HG03457 (cell line): ENCODE measurements around the gene PIK3R2.
A peak's percentile ranks its signal among the peaks of the same experiment; 100 is the strongest.

Source experiments
- ATAC-seq: cut with Tn5 transposase; IDR thresholded peaks from one replicate; pipeline ENCODE4 v1.9.1; 2021; ENCODE audit warnings: moderate number of reproducible peaks; ENCODE audit not compliant: unreplicated experiment

PIK3R2 gene

DNA sequence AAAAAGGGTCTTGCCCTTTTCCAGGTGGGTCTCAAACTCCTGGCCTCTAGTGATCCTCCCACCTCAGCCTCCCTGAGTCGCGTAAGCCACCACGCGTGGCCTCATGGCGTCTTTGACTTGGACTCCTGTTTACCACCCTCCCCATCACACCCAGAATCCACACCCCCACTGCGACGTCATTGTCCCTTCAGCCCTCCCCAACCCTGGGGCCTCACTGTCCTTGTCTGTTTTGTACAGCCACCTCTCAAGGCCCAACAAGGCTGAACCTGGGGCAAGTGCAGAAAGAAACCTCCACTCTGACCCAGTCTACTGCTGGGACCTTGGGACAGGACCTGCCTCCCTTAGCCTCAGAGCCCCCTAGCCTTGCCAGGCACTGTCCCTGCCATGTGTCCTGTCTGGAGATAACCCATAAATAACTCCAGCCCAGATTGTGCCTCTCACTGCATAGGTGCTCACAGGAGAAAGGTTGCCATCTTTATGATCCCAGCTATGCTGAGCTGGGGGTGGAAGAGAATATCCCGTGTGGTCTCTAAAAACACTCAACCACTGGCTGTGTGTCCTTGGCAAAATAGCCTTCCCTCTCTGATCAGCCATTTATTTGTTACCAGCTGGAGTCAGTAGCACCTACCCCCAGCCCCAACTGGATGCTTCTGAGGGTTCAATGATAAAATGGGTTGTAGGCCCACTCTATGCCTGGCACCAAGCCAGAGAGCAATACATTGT lies 18.8 kb downstream of the PIK3R2 start:
- ATAC-seq: no peak

- ATAC-seq: no peak
Measured at GRCh38 chr19:18172331-18173053, 19.5 kb downstream of the PIK3R2 start.

DNA sequence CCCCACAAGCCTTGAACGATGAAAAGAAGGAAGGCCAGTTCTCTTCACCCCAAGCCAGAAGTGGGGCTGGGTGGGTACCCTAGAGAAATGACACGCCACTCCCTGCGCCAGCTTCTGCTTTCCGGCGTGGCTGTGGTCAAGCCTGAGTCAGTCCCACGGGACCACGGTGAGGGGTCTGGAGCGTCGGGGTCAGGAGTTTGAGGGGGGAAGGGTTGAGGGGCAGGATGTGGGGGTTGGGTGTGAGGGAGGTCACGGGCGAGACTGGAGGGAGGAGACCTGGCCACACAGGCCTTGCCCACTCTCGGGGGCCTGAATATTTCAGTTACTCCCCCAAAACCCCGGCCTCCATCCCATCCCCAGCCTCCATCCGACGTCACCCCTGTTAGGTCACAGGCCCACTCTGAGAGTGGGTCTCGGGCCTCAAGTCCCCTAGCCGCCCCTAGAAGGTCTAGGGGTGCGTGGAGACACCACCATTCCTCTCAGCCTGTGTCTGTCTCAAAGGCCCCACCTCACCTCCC lies 20.1 kb downstream of the PIK3R2 start:
- ATAC-seq: no peak

DNA sequence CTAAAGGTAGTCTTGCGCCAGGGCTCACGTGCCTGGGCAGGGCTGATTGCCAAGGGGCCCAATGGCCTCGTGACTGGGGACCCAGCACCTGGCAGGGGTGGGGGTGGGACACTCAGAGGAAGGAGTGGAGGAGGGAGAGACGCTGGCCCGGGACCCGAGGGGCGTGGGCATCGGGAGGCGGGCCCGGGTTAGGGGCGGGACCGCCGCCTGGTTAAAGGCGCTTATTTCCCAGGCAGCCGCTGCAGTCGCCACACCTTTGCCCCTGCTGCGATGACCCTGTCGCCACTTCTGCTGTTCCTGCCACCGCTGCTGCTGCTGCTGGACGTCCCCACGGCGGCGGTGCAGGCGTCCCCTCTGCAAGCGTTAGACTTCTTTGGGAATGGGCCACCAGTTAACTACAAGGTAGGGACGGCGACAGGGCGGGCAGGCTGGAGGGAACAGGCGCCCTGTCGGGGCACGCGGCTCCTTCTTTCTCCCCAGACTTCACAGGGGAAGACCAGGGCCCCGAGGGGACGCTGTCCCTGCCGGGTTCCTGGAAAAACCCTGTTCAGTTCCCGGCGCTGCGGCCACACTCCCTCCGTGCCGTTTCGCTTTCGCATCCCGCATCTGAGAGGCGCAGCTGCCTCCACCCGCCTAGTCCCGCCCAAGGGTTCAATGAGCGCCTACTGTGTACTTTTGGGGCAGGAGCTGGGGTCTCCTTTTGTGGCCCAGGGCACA lies 20.8 kb downstream of the PIK3R2 start, which contains the start of gene IFI30:
Gene IFI30, plus strand, starts transcription at position 242 of the 717 bp plus-strand sequence. Its CDS starts 29 bp downstream, at position 271.
- ATAC-seq: no peak

- ATAC-seq: no peak
Measured at GRCh38 chr19:18174983-18175382, 22.0 kb downstream of the PIK3R2 start.

DNA sequence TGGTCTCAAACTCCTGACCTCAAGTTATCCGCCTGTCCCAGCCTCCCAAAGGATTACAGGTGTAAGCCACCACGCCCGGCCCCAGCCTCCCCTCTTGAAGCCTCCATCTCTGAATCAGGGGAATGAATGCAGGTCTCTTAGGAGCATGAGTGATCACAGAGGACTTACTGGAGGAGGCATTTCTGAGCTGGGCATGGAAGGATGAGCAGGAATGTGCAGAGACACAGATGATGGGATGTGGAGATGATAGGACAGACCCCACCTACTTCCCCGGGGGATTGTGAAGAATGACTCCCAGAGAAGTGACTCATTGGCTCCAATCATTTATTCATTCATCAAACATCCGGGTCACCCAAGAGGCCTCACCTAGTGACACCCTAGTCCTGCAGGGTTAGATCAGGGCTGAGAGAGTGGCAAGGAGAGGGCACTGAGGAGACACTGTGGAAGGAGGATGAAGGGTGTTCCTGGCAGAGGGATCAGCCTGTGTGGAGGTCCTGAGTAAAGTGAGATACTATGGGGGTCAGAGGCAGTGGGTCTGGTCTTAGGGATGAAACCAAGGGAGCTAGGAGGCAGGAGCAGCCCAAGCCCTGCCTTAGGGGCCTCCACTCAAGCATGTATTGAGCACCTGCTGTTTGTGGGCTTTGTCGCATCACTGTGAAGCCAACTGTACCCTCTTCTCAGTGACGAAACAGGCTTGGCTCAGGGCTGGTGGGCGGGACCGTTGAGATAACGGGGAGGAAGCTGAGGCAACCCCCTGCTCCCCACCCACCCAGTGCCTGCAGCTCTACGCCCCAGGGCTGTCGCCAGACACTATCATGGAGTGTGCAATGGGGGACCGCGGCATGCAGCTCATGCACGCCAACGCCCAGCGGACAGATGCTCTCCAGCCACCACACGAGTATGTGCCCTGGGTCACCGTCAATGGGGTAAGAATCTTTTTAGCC lies 23.7 kb downstream of the PIK3R2 start:
- ATAC-seq: no peak

GRCh38 chr19:18179957-18180356 lies 27.0 kb downstream of the PIK3R2 start:
- no peak for ATAC-seq

DNA sequence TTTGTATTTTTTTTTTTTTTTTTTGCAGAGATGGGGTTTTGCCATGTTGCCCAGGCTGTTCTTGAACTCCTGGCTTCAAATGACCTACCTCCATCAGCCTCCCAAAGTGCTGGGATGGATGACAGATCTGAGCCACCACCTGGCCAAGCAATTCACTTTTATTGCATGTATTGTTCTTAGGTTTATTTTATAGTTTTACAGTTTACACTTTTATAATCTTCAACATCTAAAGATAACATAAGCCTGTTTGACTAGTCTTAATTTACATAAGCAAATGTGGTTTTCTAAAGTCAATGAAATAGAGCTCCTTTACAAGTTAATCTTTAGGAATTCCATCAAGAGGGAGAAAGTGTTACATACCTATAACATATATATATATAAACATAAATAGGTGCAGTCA lies 30.6 kb downstream of the PIK3R2 start:
- no peak for ATAC-seq

GRCh38 chr19:18185538-18185937 lies 32.6 kb downstream of the PIK3R2 start:
- ATAC-seq: no peak

- ATAC-seq: no peak
Measured at GRCh38 chr19:18190278-18190677, 37.3 kb downstream of the PIK3R2 start.

- no peak for ATAC-seq
Measured at GRCh38 chr19:18191640-18192062, 38.7 kb downstream of the PIK3R2 start.

DNA sequence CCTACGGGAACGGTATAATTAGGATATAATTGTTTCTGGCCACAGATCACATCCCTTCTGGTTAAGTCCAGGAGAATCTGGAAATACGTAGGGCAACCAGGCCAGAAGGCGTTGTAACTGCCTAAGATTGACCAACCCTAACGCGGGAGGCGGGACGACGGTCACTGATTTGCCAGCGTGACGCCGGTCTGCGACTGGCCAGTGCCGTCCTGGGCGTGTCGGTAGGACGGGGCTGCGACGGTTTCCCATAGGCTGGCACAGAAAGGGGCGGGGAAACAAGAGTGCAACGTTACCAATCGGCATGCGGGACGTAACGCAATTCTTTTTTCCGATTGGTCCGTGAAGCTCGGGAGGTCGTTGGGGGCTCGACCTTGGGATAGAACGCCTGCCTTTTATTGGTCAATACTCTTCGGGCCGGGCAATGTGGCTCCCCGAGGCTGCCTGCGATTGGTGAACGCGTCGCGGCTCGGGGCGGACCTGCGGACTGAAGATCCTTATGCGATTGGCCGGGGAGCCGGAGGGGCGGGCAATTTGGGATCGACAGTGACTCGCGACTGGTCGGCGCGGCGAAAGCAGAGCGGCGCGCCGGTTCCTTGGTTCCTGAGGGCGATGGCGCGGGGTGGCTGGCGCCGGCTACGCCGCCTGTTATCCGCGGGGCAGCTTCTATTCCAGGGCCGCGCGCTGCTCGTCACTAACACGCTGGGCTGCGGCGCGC lies 39.9 kb downstream of the PIK3R2 start, which contains the start of gene MPV17L2:
Gene MPV17L2, plus strand, starts transcription at position 546 of the 715 bp plus-strand sequence. Its CDS starts 64 bp downstream, at position 610.
- ATAC-seq: peak; percentile 68

DNA sequence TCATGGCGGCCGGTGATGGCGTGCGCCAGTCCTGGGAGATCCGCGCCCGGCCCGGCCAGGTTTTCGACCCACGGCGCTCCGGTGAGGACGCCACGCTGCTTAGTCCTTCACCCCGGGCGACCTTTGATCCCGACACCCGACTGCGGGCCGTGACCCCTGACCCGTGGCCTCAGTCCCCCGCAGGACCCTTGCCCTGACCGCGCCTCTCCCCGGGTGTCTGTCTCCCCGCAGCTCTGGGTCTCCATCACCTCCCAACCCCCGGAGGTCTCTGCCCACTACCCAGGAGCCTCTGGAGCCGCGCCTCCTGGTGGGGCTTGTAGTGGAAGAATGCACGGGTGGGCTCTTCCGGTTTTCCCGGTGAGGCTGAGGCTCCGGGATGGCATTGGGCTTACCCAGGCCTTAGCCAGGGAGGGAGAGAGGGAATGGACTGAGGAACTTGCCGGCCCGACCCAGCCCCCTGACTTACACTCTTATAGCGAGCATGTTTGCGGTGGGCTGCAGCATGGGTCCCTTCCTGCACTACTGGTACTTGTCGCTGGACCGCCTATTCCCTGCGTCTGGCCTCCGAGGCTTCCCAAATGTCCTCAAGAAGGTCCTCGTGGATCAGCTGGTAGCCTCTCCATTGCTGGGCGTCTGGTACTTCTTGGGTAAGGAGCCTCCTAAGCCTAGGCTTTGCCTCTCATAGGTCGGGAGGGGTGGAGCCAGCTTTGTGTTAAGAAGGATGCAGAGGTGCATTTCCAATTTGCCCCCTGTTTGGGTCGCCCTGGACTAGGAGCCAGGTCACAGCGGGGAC lies 40.6 kb downstream of the PIK3R2 start:
- no peak for ATAC-seq

- no peak for ATAC-seq
Measured at GRCh38 chr19:18194181-18194530, 41.2 kb downstream of the PIK3R2 start.

DNA sequence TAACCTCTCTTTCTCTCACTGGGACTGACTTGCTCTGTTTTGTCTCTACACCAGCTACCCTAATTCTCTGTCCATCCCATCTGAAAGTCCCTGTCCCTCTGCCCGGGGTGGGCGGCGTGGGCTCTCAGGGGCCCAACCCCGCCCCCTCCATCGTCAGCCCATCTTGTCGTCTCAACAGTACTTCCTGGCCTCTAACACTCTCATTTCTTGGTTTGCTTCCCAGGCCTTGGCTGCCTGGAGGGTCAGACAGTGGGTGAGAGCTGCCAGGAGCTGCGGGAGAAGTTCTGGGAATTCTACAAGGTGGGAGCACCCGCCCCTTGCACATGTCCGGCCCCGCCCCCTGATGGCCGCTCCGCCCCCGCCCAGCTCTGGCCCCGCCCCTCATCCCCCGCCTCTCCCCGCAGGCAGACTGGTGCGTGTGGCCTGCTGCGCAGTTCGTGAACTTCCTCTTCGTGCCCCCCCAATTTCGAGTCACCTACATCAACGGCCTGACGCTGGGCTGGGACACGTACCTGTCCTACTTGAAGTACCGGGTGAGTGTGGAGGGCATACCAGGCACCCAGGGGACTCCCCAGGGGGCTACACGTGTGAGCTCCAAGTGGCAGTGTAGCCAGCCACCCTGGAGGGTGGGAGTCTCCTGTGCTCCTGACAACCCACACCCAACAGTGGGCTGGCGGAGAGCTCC lies 41.7 kb downstream of the PIK3R2 start:
- ATAC-seq: no peak

- ATAC-seq: no peak
Measured at GRCh38 chr19:18196511-18196845, 43.5 kb downstream of the PIK3R2 start.

- no peak for ATAC-seq
Measured at GRCh38 chr19:18197306-18197705, 44.3 kb downstream of the PIK3R2 start.

DNA sequence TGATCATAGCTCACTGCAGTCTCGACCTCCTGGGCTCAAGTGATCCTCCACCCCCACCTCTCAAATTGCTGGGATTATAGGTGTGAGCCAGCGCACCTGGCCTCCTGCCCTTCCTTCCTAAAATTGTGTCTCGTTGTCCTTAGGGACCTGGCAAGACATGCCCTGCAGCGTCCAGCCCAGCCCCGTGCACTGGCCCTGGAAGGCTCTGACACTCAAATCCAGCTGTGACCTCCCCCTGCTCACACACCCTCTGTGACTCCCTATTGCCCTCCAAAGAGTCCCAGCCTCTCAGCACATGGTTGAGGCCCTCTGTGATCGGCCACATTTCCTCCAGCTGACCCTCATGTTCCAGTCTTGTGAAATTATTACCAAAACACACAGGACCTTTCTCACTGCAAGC lies 45.0 kb downstream of the PIK3R2 start:
- ATAC-seq: no peak
